ENCODE data around the gene CMIP.
"Not testable (repeated sequence)": the region's sequence is repeated elsewhere in the genome, so short reads cannot be mapped to it uniquely, and the experiment has no call there.

The CMIP gene

DNA sequence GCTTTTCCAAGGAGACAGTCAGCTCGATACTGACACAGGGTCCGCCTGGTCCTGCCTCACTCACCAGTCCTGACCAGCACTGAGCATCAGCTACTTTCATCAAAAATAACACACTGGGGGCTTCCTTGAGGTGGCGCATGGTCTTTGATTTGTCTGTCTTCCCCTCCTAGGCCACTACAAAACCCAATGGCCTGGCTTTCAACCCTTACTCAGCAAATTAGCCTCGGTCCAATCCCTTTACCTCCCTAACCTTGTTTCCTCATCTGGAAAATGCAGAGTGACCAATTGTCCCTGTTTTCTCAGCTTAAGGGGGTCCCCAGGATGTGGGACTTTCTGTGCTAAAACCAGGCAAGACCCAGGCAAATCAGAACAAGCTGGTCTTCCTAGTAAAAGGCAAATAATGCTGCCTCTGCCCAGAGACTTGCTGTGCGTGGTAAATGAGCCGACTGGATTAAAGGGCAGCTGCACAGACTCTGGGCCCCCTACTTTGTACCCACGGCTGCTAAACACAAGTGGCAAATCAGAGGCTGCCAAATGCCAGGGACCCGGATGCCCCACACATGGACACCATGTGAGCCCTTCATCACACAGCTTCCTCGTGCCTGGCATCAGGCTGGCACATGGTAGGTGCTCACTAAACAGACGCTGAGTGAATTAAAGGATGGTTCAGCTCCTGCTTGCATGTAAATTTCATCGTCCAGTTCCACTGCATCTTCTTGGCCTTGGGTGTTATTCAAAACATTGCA lies 31.2 kb upstream of the CMIP start:
- TF ChIP-seq, protein P1, sequence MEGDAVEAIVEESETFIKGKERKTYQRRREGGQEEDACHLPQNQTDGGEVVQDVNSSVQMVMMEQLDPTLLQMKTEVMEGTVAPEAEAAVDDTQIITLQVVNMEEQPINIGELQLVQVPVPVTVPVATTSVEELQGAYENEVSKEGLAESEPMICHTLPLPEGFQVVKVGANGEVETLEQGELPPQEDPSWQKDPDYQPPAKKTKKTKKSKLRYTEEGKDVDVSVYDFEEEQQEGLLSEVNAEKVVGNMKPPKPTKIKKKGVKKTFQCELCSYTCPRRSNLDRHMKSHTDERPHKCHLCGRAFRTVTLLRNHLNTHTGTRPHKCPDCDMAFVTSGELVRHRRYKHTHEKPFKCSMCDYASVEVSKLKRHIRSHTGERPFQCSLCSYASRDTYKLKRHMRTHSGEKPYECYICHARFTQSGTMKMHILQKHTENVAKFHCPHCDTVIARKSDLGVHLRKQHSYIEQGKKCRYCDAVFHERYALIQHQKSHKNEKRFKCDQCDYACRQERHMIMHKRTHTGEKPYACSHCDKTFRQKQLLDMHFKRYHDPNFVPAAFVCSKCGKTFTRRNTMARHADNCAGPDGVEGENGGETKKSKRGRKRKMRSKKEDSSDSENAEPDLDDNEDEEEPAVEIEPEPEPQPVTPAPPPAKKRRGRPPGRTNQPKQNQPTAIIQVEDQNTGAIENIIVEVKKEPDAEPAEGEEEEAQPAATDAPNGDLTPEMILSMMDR (IDR thresholded peaks at IDR 0.05; ENCODE audit: low read depth, low read length), result no peak

DNA sequence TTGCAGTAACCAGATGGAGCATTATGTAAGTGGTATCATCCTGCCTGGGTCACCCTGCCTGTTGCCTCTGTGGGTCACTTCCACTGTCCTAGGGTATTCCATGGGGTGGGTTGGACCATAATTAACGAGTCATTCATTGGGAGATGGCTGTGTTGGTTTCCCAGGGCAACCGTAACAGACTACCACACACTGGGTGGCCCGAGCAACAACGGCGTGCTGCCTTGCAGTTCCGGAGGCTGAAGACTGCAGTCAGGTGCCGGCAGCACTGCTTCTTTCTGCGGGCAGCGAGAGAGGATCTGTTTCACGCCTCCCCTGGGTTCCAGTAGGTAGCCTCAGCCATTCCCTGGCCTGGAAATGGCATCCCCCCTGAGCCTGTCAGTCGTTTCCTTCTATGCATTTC lies 28.9 kb upstream of the CMIP start:
- TF ChIP-seq, protein P1 (IDR thresholded peaks at IDR 0.05; ENCODE audit: low read depth, low read length), result no peak
- no peak overlapping the region for H3K4me3 ChIP-seq (ENCODE audit: low read depth, low read length)

More for the DNA sequence above, 31.2 kb upstream of the CMIP start:
- no peak overlapping the region for H3K4me3 ChIP-seq (ENCODE audit: low read depth, low read length)

DNA sequence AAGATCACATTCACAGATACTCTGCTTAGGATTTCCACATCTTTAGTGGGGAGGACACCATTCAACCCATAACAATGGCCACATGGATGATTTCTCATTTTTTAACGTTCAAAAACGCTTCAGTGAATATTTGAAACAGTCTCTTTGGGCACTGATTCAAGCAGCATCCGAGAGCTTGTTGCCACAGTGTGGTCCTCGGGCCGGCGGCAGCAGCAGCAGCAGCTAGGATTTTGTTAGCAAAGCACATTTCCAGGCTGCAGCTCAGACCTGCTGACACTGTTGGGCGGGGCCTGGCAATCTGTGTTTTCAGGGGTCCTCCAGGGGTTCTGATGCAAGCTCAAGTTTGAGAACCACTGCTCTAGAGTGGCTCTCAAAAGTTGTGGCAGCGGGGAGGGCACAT lies 27.9 kb upstream of the CMIP start:
- no peak overlapping the region for H3K4me3 ChIP-seq (ENCODE audit: low read depth, low read length)
- TF ChIP-seq, protein P1 (IDR thresholded peaks at IDR 0.05; ENCODE audit: low read depth, low read length), result no peak

DNA sequence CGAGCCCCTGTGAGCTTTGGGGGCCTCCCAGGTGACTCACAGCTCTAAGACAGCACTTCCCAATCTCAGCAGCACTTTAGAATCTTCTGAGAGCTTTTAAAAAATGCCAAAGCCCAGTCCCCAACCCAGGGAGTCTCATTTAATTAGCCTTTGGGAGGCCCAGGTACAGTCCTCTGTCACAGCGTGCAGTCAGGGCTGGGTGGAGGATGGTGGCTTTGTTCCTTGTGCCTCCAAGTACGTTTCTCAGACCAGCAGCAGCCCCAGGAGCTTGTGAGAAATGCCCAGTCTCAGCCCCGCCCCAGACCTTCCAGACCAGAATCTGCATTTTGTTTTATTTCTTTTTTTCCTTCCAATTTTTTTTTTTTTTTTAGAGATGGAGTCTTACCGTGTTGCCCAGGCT lies 27.4 kb upstream of the CMIP start:
- no peak overlapping the region for H3K4me3 ChIP-seq (ENCODE audit: low read depth, low read length)
- TF ChIP-seq, protein P1 (IDR thresholded peaks at IDR 0.05; ENCODE audit: low read depth, low read length), result no peak

DNA sequence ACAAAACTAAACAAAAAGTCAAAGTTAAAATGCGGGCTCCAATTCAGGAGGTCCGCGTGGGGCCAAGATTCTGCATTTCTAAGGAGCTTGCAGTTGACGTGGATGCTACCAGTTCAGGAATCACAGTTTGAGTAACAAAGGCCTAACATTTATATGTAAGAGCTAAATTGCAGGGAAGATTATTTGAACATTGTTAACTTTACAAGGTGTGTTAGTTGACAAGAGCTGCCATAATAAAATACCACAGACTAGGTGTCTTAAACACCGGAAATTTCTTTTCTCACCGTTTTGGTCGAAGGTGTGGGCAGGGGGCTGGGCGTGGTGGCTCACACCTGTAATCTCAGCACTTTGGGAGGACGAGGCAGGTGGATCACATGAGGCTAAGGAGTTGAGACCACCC lies 24.8 kb upstream of the CMIP start:
- TF ChIP-seq, protein P1 (IDR thresholded peaks at IDR 0.05; ENCODE audit: low read depth, low read length), result no peak
- no peak overlapping the region for H3K4me3 ChIP-seq (ENCODE audit: low read depth, low read length)

DNA sequence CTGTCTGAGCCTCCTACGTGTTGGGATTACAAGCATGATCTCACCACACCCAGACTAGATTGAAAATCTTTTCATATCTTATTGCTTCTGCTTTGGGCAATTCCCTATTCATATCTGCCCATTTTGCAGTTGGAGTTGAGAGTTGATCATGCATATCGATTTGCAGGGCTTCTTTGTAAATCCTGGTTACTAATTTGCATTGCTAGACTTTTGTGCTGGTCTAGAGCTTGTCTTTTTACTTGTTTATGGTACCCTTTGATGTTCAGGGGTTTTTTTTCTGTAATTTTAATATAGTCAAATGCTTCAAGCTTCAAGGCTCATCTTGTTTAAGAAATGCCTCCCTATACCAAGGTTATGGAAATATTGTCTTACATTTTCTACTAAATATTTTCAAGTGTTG lies 23.5 kb upstream of the CMIP start:
- no peak overlapping the region for H3K4me3 ChIP-seq (ENCODE audit: low read depth, low read length)
- TF ChIP-seq, protein P1 (IDR thresholded peaks at IDR 0.05; ENCODE audit: low read depth, low read length), result no peak

DNA sequence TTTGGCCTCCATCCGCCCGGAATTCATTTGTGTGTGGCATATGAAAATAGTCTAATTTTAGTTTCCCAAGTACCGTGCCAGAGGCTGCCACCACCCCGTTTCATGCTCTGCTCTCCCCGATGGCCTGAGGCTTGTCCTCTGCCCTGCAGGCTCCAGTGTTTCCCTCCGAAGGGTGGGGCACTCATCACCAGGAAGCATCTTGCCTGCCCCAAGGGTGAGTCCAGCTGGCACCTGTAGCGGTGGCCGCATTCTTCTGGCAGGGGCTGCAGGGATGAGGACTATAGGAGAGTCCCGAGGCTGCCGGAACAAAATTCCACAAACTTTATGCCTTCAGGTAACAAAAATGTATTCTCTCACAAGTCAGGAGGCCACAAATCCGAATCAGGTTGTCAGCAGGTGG lies 23.1 kb upstream of the CMIP start:
- TF ChIP-seq, protein P1 (IDR thresholded peaks at IDR 0.05; ENCODE audit: low read depth, low read length), result no peak
- no peak overlapping the region for H3K4me3 ChIP-seq (ENCODE audit: low read depth, low read length)

DNA sequence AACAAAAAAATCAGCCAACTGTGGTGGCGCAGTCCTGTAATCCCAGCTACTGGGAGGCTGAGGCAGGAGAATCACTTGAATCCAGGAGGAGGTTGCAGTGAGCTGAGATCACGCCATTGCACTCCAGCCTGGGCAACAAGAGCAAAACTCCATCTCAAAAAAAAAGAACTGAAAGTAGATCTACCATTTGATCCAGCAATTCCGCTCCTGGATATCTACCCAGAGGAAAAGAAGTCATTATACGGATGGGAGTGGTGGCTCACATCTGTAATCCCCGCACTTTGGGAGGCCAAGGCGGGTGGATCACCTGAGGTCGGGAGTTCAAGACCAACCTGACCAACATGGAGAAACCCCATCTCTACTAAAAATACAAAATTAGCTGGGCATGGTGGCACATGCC lies 22.5 kb upstream of the CMIP start:
- H3K4me3 ChIP-seq (ENCODE audit: low read depth, low read length), result not testable (repeated sequence)
